NCI-H1092 (cell line): Measurements from ENCODE around the gene UBE2J2.

Experiments
- DNase-seq: peaks from one replicate; lab custom pipeline; 2025; lab: John Stamatoyannopoulos, UW

Gene UBE2J2

DNA sequence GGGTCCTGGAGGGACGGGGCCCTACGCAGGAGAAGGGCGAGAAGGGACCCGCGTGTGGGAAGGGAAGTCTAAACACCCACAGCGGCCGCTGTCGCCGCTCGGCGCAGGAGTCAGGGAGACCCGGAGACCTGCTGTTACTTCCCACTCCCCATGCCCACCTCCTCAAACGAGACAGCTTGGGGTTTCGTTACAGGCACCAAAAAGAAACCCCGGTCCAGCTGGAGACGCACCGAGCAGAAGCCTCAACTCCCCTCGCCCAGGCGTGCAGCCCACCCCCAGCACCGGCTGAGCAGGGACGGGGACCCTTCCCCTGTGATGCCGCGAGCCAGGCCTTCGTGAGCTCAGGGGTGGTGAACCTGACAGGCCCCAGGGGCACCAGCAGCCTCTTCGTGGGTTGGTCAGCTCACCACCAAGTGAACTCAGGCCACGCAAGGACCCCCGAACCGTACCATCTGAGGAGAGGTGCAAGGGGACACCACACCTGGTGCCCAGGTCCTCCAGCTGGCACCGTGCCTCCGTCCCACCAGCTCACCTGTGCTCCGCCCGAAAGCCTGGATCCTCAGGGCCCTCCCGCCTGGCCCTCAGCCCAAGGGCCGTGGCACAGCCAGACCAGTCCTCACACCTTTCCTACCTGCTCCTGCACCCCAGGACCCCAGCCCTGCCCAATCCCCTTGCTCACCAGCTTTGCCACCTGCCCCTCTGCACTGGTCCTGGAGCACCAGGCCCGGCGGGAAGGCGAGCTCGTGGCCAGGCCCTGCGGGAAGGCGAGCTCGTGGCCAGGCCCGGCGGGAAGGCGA lies 46.9 kb downstream of the UBE2J2 start:
- no peak for DNase-seq

DNA sequence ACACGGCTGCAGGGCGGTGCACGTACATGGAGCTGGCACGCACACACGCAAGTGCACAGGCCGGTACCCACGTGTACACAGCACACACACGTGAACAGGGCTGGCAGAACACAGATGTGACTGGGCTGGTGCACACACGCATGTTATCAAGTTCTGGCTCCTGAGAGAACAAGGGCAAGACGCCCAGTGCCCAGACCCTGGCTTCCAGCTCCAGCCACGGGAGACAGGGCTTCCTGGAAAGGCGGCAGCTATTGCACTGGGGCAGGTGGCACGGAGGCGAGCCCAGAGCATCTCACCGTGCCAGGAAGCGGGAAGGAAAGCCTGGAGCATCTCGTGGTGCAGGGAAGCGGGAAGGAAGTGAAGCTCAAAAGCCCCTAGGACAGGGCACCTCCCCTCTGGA lies 47.7 kb downstream of the UBE2J2 start:
- DNase-seq = no peak

GRCh38 chr1:1225238-1225845 lies 48.3 kb downstream of the UBE2J2 start:
- no peak for DNase-seq

DNA sequence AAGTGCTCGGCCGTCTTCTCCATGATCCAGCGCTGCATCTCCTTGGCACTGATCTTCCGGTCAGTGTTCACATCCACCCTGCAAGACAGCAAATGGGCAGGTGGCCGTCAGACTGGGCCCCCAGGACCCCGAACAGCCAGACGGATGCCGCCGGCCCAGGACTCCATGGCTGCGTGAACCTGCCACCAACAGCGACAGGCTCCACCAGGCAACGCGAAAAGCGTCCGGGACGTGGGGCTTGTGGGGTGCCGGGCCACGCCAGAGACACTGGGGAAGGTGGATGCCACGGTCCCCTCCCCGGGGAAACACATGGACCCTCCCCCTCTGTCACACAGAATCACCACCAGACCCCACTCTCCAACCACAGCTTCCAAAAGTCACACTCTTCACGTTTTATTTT lies 49.8 kb downstream of the UBE2J2 start:
- DNase-seq = no peak

GRCh38 chr1:1223321-1223720 lies 50.3 kb downstream of the UBE2J2 start:
- DNase-seq = no peak

DNA sequence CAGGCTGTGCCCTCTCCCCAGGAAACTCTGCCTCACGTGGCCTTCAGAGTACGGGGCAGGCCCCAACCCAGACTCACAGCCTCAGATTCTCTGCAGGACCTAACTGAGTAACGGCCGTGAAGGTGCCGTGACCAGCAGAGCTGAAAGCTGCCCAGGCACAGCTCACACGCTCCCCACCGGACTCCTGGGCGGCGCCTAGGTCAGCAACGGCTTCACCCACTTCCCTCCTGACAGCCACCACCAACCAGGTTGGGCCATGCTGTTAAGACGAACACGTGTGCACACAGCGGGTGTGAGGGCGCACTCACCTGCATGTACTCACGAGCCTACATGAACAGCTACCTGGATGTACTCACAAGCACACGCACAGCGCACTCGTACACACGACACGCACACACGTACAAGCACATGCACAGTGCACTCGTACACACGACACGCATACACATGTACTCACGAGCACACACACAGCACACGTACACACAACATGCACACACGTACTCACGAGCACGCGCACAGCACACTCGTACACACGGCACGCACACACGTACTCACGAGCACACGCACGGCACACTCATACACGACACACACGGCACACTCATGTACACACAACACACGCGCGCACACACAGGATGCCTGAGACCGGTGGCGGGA lies 51.0 kb downstream of the UBE2J2 start:
- no peak for DNase-seq

DNA sequence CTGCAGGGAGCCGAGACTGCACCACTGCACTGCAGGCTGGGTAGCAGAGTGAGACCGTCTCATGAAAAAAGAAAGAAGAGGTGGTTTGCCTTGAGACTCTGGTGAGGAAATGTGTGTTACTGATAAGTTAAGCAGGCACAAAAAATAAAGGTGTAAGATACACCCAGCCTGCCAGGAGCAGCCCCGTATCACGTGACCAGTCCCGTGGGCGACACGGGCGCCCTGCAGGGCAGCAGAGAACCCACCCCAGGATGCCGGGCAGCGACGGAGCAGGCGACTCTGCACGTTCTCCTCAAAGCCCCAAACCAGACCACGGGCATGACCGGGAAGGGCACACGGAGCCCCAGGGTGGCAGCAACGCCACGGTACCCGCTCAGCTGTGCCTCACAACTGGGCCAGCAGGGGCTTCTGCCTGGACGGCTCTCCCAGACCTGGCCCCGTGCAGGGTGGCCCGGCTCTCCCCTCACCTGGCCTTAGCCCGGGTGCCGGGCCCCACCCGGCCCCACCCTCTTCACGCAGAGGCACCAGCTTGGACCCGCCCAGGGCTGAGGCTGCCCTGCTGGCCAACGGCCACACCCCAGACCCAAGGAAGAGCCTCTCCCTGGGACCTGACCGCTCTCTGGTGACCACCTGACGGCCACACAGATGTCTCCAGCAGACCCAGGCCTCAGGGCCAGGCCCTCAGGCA lies 51.6 kb downstream of the UBE2J2 start:
- no peak for DNase-seq

GRCh38 chr1:1220197-1220596 lies 53.5 kb downstream of the UBE2J2 start:
- DNase-seq = no peak

GRCh38 chr1:1219341-1219740 lies 54.3 kb downstream of the UBE2J2 start:
- DNase-seq = no peak

- no peak for DNase-seq
Measured at GRCh38 chr1:1218524-1219200, 55.0 kb downstream of the UBE2J2 start.

DNA sequence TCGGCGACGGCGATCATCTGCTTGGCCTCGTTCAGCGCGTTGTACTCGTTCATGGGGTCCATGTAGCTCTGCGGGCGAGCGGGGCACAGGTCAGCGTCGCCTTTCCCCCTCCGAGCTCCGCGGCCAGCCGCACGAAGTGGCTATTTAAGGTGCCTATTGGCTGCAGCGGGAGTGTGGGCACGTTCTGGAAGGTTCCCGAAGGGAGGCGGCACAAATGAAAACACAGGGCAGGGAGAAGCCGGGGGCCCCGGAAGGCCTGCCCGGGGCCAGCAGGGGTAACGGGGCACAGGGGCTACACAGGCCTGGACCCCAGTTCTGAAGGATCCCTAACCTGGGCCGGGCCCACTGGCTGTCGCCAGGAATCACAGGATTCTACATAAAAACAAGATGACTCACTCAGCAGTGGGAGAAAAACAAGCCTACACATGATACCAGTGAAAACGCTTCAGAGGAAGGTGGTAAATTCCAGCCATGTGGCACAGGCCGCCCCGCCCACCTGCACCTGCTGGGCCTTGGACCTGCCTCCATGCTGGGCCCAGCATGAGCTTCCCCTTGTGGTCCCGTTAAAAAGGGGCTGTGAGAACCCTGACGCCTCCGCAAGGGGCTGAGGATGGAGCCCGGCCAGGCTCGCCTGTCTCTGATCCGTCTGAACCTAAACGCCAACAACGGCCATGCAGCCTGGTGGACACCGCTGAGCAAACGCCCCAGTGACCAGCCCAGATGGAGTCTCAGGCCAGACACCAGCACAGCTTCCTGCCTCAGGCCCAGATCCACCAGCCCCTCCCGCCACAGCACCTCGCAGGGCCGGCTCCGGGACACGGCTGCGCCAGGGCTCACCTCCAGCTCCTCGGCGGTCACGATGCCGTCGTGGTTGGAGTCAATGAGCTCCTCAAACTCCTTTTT lies 55.8 kb downstream of the UBE2J2 start:
- no peak for DNase-seq

- DNase-seq = no peak
Measured at GRCh38 chr1:1216770-1217620, 56.7 kb downstream of the UBE2J2 start.

DNA sequence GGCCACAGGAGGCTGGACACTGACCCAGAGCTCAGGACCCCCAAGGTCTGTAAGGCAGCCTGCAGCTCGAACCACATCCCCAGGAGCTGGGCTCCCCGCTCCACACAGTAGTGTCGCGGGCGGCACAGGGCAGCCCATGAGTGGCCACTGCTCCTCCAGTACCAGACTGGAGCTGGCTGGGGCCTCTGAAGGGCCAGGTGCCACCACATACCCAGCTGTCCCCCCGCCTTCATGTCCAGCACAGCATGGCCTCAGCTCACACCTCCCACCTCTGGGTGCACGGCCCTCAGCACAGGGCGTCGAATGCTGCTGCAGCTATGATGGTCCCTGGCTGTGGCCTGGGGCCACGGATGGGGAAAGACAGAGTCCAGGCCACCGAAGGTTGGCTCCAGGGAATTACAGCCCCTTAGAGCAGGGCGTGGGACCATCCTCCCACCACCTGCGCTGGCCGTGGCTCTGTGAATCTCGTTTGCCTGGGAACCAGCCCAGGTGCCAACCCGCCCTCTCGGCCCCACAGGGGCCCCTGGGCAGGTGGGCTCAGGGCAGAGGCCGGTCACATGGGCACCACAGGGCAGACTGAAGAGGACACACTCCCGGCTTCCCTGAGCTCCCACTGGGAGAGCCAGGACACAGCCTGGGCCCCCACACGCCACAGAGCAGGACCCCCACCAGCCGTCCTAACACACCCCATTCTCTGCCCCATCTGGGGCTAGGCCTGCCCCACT lies 57.6 kb downstream of the UBE2J2 start:
- no peak for DNase-seq

DNA sequence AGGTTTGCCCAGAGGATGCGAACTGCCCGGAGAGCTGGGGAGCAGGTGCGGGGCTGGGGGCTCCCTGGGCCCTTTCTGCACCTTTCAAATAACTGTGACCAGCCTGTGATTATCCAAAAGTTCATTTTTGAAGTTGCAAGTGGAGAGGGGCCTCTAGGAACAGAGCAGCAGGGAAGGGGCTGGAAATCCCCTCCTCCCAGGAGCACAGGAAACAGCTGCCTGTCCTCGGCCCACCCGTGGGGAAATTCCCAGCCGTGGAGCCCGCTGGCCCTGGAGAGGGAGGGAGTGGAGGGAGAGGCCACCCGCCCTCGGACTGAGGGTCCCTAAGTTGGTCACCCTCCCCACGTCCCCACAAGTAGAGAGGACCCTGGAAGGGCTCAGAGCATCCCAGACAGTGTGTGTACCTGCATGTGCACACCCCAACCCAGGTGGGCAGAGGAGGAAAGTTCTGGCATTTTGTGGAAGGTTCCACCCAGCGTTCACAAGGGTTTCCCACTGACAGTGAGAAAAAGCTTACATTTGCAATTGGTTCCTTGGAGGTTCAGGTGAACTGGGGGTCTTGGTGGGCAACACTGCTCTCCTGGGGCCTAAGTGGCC lies 58.5 kb downstream of the UBE2J2 start:
- no peak for DNase-seq

DNA sequence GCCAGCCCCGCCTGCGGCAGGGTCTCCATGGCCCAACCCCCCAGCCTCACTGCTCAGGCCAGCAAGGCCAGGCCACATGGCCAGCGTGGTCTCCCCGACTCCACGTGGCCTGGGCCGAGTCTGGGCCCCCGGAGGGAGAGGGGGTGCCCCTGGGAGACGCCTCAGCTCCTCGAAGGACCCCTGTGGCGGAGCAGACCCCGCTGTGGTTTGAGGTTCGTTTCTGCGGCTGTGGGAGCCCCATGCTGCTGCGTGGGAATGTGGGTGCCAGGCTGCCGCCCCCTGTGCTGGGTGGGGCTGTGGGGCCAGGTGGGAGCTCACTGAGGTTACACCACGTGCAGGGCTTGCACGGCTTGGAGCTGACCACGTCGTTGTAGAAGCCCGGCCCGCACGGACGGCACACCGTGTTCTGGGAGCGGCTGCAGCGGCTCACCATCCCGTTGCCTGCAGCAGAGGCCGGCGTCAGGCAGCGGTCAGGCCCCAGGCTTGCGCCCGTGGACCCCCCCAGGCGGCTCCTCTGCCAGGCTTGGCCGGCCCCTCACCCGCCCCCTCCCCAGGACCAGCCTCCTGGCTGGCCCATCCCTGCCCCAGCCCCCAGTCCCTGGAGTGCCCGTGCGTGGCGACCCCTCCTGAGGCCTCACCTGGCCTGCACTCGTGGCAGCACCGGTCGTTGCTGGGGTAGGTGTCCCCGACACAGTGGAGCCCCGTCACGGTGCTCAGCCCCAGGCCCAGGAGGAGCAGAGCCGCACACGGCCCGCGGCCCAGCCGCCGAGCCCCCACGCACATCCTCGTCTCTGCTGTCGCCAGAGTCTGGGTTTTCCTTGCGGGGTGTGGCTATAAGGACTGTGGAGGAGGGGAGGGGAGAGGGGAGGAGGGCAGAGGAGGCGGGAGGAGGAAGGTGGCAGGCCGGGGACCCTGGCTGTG lies 60.0 kb downstream of the UBE2J2 start, which contains the start of gene TNFRSF4:
TNFRSF4 (minus strand) TSS at position 809 of the 921 bp plus-strand sequence; CDS start at position 783, 26 bp downstream.
- no peak for DNase-seq

GRCh38 chr1:1212780-1213344 lies 60.8 kb downstream of the UBE2J2 start:
- DNase-seq = no peak
